ENCODE measurements around the gene LRMDA.

Gene LRMDA

GRCh38 chr10:75640381-75640780 is 209.0 kb downstream of the LRMDA start:
- no peak for DNase-seq (ENCODE audit: low read depth)
- TF ChIP-seq CTCF (conservative IDR thresholded peaks at IDR 0.05; ENCODE audit: low read depth, low read length), result no peak
- H3K4me3 ChIP-seq (ENCODE audit: low read length), result no peak overlapping the region

GRCh38 chr10:75640803-75641202 is 209.4 kb downstream of the LRMDA start:
- DNase-seq (ENCODE audit: low read depth), result no peak
- no peak overlapping the region for H3K4me3 ChIP-seq (ENCODE audit: low read length)
- no peak for TF ChIP-seq CTCF (conservative IDR thresholded peaks at IDR 0.05; ENCODE audit: low read depth, low read length)

- TF ChIP-seq CTCF (conservative IDR thresholded peaks at IDR 0.05; ENCODE audit: low read depth, low read length), result no peak
- no peak for DNase-seq (ENCODE audit: low read depth)
- no peak overlapping the region for H3K4me3 ChIP-seq (ENCODE audit: low read length)
These were observed 212.0 kb downstream of the LRMDA start for GRCh38 chr10:75643405-75643804.

- no peak for TF ChIP-seq CTCF (conservative IDR thresholded peaks at IDR 0.05; ENCODE audit: low read depth, low read length)
- no peak overlapping the region for H3K4me3 ChIP-seq (ENCODE audit: low read length)
- DNase-seq (ENCODE audit: low read depth), result no peak
These were observed 212.7 kb downstream of the LRMDA start for GRCh38 chr10:75643944-75644692.

GRCh38 chr10:75645704-75646103 is 214.3 kb downstream of the LRMDA start:
- no peak for DNase-seq (ENCODE audit: low read depth)
- TF ChIP-seq CTCF (conservative IDR thresholded peaks at IDR 0.05; ENCODE audit: low read depth, low read length), result no peak
- H3K4me3 ChIP-seq (ENCODE audit: low read length), result no peak overlapping the region

GRCh38 chr10:75646218-75646915 is 214.9 kb downstream of the LRMDA start:
- no peak overlapping the region for H3K4me3 ChIP-seq (ENCODE audit: low read length)
- no peak for TF ChIP-seq CTCF (conservative IDR thresholded peaks at IDR 0.05; ENCODE audit: low read depth, low read length)
- no peak for DNase-seq (ENCODE audit: low read depth)

- no peak overlapping the region for H3K4me3 ChIP-seq (ENCODE audit: low read length)
- no peak for DNase-seq (ENCODE audit: low read depth)
- no peak for TF ChIP-seq CTCF (conservative IDR thresholded peaks at IDR 0.05; ENCODE audit: low read depth, low read length)
These were observed 215.5 kb downstream of the LRMDA start for GRCh38 chr10:75646916-75647315.
